ENCODE measurements around the gene ELF5.

ELF5 gene

DNA sequence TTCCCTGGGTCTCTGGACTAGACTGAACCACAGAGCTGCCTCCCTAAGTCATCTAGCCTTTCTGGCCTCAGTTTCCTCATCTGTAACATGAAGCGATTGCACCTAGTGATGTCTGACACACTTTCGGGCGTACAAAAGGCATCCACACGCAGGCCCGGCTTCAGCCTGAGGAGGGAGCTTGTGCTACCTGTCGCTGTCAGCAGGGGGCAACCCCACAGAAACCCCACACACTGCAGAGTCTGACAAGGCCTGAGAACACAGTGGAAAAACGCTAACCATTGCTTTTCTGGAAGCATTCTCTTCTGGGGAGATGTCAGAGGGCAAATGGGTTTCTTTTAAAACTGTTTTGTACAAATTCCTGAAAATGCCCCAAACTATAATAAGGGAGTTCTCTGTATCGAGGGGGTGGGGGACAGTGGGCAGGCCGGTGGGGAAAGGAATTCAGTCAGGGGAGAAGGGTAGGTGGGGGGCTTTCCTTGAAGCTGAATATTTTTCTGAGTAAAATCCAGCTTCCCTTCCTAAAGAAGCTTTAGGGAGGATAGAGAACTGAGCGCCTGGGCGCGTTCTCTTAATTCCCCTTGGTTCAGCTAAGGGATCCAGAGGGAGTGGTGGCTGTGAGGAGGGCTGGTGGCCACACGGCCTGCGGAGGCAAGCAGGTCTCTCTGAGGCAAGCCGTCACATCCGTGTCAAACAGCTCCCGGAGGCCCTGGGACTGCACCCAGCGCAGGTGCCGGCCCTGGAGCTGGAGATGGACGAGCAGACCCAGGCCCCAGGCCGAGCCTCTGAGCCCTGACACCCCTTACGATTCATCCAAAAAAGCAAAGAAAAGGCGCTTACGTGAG lies 533 bp downstream of the ELF5 start:
- no peak for TF ChIP-seq ZFX (IDR thresholded peaks at IDR 0.05)
- TF ChIP-seq, protein P1, sequence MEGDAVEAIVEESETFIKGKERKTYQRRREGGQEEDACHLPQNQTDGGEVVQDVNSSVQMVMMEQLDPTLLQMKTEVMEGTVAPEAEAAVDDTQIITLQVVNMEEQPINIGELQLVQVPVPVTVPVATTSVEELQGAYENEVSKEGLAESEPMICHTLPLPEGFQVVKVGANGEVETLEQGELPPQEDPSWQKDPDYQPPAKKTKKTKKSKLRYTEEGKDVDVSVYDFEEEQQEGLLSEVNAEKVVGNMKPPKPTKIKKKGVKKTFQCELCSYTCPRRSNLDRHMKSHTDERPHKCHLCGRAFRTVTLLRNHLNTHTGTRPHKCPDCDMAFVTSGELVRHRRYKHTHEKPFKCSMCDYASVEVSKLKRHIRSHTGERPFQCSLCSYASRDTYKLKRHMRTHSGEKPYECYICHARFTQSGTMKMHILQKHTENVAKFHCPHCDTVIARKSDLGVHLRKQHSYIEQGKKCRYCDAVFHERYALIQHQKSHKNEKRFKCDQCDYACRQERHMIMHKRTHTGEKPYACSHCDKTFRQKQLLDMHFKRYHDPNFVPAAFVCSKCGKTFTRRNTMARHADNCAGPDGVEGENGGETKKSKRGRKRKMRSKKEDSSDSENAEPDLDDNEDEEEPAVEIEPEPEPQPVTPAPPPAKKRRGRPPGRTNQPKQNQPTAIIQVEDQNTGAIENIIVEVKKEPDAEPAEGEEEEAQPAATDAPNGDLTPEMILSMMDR (conservative IDR thresholded peaks at IDR 0.05): peak; percentile 95
- H3K27ac ChIP-seq: peak overlapping the region; percentile 70

DNA sequence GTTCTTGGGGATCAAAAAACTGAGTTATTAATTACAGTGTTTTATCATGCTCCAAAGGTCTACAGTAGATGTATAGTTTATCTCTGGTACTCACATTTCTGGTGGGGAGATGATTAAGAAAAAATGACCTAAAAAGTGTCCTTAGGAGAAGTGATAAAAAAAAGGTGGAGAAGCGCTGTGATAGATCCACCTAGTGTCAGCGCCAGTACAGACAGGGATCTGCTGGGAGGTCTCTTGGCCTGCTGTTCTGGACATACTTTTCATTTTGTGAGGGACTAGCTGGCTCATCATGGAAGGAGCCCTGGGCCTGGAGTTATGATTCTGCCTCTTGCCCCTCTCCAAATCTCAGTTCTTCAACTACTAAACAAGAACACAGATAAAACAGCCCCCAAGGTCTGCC lies 2.9 kb downstream of the ELF5 start:
- H3K27ac ChIP-seq: no peak overlapping the region
- TF ChIP-seq, protein P1 (conservative IDR thresholded peaks at IDR 0.05): no peak
- TF ChIP-seq ZFX (IDR thresholded peaks at IDR 0.05): no peak

DNA sequence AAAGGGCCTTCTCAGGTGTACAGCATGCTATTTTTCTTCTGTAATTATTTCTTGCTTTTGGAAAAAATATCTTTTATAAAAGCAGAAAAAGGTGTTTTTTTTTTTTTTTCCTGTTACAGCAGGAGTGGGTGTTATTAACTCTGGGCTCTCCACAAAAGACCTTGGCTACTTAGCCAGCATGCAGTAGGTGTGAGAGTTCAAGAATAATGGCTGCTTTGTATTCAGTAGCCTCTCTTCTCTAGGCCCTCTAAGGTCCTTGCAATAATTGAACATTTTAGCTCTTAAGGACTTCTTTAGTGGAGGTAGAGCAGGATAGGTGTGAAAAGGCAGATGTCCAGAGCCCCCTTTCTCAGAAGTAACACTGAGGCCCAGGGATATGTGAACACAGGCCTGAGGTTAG lies 3.4 kb downstream of the ELF5 start:
- H3K27ac ChIP-seq: no peak overlapping the region
- TF ChIP-seq, protein P1 (conservative IDR thresholded peaks at IDR 0.05): no peak

DNA sequence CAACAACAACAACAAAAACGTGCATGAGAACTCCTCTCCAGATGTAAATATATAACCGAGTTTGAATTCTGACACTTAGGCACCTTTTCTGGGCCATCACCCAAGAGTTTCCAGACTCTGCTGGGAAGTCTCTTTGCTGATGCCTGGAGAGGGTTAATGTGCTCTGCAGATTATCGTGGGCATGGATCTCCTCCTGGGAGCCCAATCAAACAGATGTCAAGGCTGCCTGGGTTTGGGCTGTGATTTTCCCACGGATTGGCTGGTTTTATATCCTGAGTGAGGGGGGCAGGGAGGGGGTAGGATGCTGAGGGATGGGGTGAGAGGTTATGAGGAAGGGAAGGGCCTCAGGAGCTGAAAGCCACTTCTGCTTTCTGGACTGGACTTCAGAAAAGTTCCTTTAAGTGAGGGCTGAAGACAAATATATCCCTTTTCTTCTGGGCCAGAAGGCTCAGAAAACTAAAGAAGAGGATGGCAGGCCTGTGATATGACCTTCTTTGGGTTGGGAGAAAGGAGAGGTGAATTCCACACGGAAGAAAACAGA lies 4.2 kb downstream of the ELF5 start:
- TF ChIP-seq, protein P1 (conservative IDR thresholded peaks at IDR 0.05): no peak
- TF ChIP-seq ZFX (IDR thresholded peaks at IDR 0.05): no peak

DNA sequence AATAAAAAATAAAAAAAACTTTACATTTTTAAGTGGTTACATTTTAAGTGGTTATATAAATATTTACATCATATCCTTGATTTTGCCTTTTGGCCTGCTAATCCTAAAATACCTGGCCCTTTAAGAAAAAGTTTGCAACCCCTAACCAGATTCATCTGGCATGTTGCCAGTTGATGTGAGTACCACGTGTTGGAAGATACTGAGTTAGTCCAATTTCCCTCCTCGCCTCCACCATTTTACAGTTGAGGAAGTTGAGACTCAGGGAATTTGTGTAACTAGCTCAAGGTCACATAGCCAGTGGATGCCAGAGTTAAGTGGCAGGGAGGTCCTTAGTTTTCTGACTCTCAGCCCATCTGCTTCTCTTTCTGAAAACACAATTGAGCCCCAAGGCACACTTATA lies 5.1 kb downstream of the ELF5 start:
- H3K27ac ChIP-seq: no peak overlapping the region
- TF ChIP-seq, protein P1 (conservative IDR thresholded peaks at IDR 0.05): no peak
- no peak for TF ChIP-seq ZFX (IDR thresholded peaks at IDR 0.05)

More for the DNA sequence above, 4.2 kb downstream of the ELF5 start:
- no peak overlapping the region for H3K27ac ChIP-seq

DNA sequence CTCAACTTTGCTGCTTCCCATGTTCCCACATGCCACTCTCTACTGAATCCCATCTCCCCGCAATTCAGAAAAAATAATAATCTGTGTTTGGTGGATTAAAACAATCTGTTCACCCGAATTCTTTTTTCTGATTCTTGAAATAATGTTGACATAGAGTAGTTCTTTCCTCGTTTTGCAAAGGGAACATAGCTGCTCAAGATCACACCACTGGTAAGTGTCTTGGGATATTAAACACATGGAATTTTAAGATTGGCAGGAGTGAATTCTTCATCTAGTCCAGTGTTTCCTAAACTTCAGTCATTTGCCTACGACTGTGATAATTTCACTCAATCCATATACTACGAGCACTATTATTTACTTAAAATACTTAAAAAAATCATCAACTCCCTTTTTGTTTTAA lies 6.0 kb downstream of the ELF5 start:
- TF ChIP-seq, protein P1 (conservative IDR thresholded peaks at IDR 0.05): no peak
- no peak for TF ChIP-seq ZFX (IDR thresholded peaks at IDR 0.05)

DNA sequence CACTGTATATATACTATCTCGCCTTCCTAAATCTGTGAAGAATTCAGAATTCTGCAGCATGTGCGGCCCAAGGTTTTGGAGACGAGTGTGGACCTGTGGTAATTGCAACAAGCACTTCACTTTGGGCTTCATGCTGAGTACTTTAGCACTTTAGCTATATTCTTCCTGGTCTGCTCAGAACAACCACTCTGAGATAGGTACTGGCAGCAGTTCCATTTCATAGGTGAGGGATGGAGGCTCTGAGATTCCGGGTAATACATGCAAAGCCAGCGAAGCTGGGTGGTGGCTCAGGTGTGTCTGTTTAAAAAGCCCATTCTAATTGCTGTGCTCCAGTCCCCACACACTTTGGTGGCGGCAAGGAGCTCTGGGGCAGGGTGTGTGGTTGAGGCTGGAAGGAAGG lies 6.4 kb downstream of the ELF5 start:
- TF ChIP-seq, protein P1 (conservative IDR thresholded peaks at IDR 0.05): no peak
- TF ChIP-seq ZFX (IDR thresholded peaks at IDR 0.05): no peak
- H3K27ac ChIP-seq: no peak overlapping the region

More for the DNA sequence above, 6.0 kb downstream of the ELF5 start:
- no peak overlapping the region for H3K27ac ChIP-seq

Data from C4-2B (cell line).